ENCODE data around the gene PLEK2. TPM values are rescaled to one million over a fixed set of nuclear protein-coding genes. Genes with fewer than 3 reads are reported as not detected.
"Not testable (repeated sequence)": the region's sequence is repeated elsewhere in the genome, so short reads cannot be mapped to it uniquely, and the experiment has no call there.

PLEK2 gene
- total RNA-seq, 1 donor from 2014 or later: not detected

DNA sequence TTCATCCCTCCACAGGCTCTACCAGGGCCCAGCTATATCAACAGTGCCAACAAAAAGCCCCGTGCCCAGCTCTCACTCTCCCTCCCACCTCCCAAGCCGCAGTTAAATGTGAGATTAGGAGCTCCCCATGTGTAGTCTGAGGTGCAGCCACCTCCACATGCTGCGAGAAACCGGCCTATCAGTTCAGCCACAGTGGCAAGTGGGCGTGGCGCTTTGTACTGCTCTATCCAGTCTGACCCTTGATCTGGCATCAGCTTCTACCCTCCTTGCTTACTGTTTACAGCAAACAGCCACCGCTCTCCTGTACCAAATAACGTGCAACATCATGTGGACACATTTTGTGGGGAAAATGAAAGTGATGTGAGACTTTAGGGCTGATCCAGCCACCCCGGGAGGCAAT lies 1.7 kb downstream of the PLEK2 start:
- intact Hi-C loops (cut with micrococcal nuclease): no loop called here
- no peak for ATAC-seq
- DNase-seq: no peak

DNA sequence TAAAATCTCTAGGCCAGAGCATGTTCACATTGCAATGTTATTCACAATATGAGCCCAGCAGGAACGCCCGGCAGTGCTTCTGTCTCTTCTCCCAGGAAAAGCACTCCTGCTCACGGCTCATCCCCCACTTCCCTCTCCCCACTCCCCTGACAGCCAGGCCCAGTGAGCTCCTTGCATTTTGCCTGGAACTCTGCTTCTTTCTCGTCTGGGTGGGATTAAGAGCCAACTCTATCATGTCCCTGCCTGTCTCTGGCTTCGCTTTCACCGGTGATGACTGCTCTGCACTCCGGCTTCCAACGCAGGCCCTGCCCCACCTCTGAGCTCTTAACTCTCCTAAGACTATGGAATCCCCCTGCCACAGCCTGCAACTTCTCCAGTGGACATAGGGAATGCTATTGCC lies 2.5 kb downstream of the PLEK2 start:
- intact Hi-C loops (cut with micrococcal nuclease): no loop called here
- no peak for DNase-seq

DNA sequence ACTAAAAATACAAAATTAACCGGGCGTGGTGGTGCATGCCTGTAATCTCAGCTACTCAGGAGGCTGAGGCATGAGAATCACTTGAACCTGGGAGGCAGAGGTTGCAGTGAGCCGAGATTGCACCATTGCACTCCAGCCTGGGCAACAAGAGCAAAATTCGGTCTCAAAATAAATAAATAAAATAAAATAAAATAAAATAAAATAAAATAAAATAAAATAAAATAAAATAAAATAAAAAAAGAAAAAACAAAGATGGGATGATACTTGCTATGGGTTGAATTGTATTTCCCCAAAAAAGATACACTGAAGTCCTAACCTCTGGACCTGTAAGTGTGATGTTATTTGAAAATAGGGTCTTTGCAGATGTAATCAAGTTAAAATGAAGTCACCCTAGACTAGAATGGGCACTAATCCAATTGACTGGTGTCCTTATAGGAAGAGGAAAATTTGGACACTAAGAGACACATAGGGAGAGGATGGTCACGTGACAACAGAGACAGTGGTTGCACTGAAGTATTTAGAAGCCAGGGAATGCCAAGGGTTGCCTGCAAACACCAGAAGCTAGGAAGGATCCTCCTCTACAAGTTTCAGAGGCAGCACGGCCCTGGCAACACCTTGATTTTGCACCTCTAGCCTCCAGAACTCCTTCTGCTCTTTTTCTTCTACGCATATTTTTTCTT lies 3.7 kb downstream of the PLEK2 start:
- intact Hi-C loops (cut with micrococcal nuclease); ATAC-seq; DNase-seq: not testable (repeated sequence)

More for the DNA sequence above, 2.5 kb downstream of the PLEK2 start:
- ATAC-seq: no peak

DNA sequence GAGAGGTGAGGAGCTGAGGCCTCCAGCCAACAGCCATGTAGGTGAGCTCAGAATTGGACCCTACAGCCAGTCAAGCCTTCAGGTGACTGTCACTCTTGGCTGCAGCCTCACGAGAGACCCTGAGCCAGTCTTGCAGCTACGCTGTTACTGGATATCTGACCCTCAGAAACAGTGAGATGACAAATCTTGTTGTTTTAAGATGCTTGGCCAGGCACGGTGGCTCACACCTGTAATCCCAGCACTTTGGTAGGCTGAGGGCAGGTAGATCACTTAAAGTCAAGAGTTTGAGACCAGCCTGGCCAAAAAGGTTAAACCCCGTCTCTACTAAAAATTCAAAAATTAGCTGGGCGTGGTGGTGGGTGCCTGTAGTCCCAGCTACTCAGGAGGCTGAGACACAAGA lies 6.2 kb downstream of the PLEK2 start:
- DNase-seq: no peak
- no peak for ATAC-seq
- intact Hi-C loops (cut with micrococcal nuclease): no loop called here

DNA sequence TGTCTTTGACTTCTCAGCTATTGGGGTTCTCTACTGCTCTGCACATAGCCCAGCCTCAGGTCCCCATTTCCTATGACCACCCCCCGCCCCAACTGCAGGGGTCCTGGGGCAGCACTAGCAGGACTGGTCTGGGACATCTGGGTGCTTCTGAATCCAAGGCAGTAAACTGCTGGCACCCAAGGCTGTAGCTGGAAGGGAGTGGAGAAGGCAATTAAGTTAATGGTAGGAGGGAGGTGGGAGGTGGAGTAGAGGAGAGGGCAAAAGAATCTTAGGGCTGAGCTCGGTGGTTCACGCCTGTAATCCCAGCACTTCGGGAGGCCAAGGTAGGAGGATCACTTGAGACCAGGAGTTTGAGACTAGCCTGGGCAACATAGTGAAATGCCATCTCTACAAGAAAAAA lies 11.5 kb downstream of the PLEK2 start:
- DNase-seq: no peak
- intact Hi-C loops (cut with micrococcal nuclease): no loop called here
- ATAC-seq: no peak

DNA sequence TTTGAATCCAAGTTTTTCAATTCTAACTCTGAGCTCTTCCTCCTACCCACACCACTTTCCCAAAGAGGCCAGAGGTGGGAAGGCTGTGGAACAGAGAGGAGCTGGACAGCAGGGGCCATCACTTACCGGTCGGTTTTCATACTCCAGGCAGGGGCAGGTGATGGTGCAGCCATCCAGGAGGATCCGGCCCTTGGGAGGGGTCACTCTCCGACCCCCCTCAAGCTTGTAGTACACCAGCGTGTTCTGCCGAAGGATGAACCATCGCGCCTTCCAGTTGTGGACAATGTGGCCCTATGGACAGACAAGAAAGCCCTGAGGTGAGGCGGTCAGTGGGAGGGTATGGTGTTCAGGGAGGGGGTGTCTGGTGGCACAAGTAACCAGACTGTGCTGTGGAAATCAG lies 14.4 kb downstream of the PLEK2 start:
- DNase-seq: no peak
- intact Hi-C loops (cut with micrococcal nuclease): no loop called here
- no peak for ATAC-seq

DNA sequence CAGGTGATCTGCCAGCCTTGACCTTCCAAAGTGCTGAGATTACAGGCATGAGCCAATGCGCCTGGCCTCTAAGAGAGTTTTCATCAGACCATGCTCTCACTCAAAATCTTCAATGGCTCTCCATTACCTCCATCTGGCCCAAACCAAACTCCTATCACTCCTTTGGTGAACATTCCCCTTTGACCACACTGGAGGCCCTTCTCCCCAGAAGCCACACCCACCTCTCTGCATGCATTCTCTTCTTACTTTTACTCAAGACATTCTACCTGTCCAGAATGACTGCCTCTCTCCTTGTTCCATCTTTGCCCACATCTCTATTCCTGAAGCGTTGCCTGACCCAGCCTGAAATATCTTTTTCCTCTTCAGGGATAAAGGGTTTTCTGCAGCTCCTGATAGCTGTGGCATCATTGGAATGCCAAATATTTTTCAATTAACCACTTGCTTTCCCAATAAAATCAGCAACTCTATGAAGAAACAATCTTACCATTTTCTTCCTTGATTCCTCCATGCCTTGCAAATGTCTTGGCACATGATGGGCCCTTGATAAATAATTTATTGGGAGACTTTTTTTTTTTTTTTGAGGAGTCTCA lies 15.5 kb downstream of the PLEK2 start:
- intact Hi-C loops (cut with micrococcal nuclease): no loop called here
- ATAC-seq (no peak), DNase-seq (no peak)

DNA sequence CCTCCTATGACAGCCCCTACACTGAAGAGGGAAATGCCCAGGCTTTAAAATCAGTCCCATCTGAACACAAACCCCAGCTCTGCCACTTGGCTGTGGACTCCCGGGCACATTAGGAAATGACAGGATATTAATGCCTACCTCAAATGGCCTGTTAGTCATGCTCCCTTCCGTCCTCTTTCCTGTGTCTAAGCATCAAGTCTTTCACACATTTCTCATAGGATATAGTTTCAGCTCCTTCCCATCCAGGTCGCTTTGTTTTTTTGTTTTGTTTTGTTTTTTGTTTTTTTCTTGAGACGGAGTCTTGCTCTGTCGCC lies 16.1 kb downstream of the PLEK2 start:
- DNase-seq (no peak), ATAC-seq (no peak)
- intact Hi-C loops (cut with micrococcal nuclease): no loop called here

DNA sequence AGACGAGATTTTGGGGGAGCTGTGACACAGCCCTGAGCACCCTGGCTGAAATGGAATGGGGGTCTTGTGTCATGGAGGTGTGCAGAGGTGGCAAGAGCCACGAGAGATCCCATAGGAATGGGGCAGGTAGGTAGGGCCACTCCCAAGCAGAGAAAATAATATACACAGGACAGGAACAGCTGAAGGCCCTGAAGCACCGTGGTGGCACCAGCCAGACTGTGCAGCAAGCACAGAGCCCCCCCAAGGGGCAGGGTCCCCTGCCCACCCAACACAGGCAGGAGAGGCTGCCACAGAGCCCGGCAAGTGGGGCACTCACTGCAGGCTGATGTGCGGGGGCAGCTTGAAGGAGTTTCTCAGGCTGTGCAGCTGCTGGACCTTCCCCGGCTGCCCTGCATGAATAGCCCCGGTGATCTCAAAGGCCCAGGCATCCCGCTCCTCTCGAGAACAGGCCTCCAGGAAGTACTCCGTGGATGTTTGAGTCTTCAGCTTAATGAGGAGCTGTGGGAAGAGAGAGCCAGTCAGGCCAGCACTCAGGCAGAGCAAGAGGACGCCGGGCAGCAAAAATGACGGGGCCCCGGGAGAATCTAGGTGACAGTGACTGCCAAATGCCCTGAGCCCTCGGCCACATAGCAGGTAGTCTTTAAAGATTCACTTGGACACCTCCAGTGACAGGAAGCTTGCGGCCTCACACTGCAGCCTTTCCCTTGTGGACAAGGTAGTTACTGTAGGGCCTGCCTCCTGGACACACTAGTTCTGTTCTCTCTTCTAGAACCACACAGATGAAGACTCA lies 16.7 kb downstream of the PLEK2 start:
- intact Hi-C loops (cut with micrococcal nuclease): no loop called here
- no peak for ATAC-seq

DNA sequence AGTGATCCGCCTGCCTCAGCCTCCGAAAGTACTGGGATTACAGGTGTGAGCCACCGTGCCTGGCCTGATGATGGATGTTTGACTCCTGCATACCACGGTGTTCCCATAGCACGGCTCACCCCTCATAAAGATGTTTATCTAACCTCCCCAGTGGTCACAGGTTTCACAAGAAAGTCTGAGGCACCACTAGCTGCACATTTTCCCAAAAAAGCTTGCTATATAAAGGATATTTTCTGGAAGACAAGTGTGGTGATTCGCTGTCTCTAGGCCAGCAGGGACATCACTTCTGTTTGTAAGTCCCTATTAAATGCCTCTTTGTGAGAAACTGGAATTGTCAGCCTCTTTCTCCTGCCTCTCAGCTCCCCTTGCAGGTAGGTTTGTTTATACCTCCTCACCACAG lies 18.3 kb downstream of the PLEK2 start:
- DNase-seq (no peak), ATAC-seq (no peak)
- intact Hi-C loops (cut with micrococcal nuclease): no loop called here

More for the DNA sequence above, 16.7 kb downstream of the PLEK2 start:
- DNase-seq: no peak

DNA sequence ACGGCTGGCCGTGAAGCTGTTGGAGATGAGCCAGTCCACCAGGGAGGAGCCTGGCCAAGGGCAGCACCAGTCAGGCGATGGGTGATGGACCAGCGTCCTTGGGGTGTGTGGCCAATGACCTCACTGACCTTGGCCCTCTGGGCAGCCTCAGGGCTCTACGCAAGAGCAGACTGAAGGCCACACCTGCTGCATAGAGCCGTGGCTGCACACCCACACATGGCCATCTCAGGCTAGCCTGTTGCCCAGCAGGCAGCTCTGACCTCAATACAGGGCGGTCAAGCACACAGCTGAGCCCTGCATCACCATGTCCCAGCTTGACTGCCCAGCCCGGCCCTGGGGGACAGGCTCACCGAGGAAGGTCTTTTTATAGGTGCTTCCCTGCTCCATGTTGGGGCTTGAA lies 19.2 kb downstream of the PLEK2 start:
- no peak for ATAC-seq
- intact Hi-C loops (cut with micrococcal nuclease): no loop called here
- DNase-seq: no peak

DNA sequence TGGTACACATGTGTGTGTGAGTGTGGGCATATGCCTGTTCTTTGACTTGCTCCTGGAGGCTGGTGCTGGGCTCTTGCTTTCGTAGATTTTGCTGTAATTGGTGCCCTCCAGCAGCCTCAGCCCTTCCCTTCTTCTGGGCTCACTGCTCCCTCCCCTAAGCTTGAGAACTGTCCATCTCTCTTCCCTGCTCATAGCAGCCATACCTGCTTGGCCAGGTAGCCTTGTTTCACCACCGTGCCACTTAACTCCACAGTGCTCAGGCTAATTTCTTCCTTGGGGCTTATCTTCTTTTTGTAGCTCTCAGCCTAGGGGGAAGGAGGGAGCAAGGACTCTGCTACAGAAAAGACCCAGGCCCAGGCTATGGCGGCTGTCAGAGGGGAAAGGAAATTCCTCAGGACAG lies 19.8 kb downstream of the PLEK2 start:
- ATAC-seq (no peak), DNase-seq (no peak)
- intact Hi-C loops (cut with micrococcal nuclease): no loop called here

DNA sequence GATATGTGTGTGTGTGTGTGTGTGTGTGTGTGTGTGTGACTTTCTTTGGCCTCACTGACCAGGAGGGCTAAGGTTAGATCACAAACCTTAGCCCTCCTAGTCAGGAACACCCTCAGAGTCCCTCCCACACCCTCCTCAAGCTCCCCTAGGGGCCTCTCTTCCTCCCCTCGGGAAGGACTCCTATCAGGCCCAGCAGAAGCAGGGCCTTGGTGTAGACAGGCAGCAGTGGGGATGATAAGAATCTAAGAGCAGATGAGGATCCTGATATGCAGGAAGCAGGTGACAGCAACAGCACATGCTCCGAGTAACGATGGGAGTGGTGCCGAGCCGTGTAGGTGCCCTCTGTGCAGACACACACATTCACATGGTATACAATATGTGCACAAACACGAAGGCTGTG lies 20.7 kb downstream of the PLEK2 start:
- ATAC-seq (no peak), DNase-seq (no peak)
- intact Hi-C loops (cut with micrococcal nuclease): no loop called here

DNA sequence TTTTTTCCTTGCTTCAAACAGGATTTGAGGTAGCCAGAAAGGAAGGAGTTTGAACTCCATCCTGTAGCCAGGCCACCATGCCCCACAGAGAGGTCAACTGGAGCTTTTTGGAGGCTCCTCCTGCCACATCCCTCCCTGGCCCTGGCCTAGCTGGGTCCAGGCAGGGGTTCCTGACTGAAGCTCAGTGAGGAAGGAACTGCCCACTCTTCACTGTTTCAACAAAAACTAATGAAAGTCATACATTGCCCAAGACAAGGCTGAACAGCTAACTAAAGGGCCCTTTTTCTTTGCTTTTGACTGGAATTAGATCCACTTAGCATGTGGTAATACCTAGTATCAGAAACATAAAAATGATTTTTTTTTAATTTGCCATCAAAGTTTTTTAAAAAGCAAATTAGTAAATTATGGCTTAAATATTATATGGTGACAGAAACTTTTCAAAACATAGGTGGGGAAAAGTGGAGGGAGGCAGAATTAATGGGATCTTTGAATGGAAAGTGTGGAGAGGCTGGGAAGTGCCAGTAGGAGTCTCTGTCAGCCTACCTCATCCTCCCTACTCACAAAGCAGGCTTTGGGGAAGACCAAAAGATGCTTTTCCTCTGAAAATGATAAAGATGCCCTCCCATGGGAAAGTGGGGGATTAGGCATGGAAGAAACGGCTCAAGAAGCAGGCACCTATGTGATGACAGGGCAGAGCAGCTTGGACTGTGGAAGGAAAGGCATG lies 22.0 kb downstream of the PLEK2 start:
- intact Hi-C loops (cut with micrococcal nuclease): no loop called here
- ATAC-seq (no peak), DNase-seq (no peak)

DNA sequence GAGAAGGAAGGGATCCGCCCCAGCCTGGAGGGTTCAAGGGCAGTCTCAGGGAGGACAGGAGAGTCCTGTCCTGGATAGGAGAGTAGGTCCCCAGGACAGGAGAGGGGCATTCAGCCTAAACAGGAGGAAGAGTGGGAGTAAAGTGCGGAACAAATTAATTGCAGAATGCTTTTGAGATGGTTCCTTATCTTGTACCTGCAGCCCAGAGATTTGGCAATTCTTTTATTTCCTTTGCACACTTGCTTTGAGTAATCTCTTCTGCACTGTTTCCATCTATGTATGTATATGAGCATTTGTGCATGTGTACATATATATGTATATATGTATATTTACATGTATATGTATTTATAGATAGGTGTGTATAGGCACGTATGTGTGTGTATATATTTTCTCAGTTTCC lies 22.7 kb downstream of the PLEK2 start:
- intact Hi-C loops (cut with micrococcal nuclease): no loop called here
- DNase-seq: no peak
- ATAC-seq: no peak

DNA sequence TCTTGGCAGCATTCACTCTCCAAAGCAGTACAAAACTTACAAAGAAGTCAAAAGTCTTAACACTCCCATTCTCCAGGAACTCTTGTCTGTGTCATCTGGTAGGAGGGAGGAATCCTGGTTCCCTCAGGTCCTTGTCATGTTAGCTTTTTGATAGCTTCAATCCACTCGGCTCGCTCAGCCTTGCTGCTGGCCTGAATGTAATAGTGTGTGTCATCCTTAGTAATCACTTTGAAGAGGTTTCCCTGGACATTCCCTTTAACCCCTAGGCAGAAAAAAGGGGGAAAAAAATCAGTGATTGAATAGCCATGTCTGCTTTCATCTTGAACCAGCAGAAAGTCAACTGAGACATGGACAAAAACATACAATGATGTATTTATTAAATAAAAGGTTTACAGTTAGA lies 24.8 kb downstream of the PLEK2 start:
- intact Hi-C loops (cut with micrococcal nuclease): no loop called here
- DNase-seq: no peak
- ATAC-seq: no peak

DNA sequence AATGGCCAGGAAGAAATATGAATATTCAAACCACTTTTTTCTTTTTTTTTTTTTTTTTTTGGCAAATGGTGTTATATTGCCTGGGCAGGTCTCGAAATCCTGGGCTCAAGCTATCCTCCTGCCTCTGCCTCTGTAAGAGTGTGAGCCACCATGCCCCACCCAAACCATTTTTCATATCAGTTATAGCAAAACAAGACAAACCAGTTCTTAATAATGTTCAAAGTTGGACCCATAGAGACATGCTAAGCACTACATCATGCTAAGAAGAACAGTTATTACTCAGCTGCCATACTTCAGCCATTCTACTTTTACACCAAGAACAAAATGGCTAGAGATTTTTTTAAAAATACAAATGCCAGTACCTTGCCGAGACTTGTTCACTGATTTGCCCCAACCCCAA lies 26.3 kb downstream of the PLEK2 start:
- DNase-seq (no peak), ATAC-seq (no peak)
- intact Hi-C loops (cut with micrococcal nuclease): no loop called here

DNA sequence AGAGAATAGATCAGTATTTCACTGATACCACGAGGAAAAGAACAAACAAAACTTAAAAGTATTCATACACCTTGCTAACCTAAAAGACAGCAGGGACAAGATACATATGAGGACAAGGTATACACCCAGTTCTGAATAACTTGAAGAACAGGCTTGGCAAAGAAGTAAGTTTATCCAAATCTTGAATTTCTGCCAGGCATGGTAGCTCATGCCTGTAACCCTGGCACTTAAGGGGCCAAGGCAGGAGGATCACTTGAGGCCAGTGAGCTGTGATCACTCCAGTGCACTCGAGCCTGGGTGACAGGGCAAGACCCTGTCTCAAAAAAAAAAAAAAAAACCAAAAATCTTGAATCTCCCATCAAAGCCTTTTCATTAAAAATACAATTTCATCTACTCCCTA lies 26.8 kb downstream of the PLEK2 start:
- no peak for DNase-seq
- peak; percentile 84 for ATAC-seq
- intact Hi-C loops (cut with micrococcal nuclease): no loop called here

DNA sequence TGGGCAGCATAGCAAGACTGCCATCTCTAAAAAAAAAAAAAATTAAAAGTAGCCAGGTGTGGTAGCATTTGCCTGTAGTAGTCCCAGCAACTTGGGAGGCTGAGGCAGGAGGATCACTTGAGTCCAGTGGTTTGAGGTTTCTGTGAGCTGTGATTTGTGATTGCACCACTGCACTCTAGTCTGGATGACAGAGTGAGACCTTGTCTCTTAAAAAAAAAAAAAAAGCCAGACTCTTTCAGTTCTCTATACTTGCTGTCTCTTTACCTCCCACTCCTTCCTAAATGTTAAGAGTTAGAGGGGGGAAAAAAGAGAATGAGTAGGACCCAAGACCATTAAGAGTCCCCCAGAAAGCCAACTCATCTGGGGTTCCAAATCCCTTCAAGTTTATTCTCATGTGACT lies 34.0 kb downstream of the PLEK2 start:
- DNase-seq (no peak), ATAC-seq (no peak)
- intact Hi-C loops (cut with micrococcal nuclease): no loop called here

DNA sequence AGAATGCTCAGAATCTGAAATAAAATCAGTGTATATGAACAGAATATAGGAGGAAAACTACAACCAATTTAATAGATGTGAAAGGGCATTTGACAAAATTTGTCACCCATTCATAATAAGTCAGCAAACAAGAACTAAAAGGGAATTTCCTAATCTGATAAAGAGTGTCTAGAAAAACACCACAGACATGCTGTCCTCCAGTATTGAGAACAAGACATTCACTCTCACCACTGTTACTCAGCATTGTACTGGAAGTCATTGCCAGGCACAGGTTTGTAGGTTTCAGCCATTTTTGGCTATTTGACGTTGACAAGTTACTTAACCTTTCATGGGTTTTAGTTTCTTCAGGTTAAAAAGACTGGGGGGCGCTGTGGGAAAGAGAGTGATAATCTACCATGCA lies 38.6 kb downstream of the PLEK2 start:
- no peak for DNase-seq
- no peak for ATAC-seq
- intact Hi-C loops (cut with micrococcal nuclease): no loop called here

All from left ventricle myocardium superior (tissue), 1 donor.